VCaP (cell line): ENCODE measurements around the gene THEMIS.

ENCODE experiments used
- H3K27ac ChIP-seq: fragments of 450-650 bp; 2 replicates; pipeline ENCODE4 v1.5.1; 2017
- TF ChIP-seq, protein P1 (sequence below): fragments of 450-650 bp; conservative IDR thresholded peaks from 2 replicates; pipeline ENCODE4 v1.5.1; 2017; ENCODE audit warnings: mild to moderate bottlenecking, moderate library complexity

The THEMIS gene

DNA sequence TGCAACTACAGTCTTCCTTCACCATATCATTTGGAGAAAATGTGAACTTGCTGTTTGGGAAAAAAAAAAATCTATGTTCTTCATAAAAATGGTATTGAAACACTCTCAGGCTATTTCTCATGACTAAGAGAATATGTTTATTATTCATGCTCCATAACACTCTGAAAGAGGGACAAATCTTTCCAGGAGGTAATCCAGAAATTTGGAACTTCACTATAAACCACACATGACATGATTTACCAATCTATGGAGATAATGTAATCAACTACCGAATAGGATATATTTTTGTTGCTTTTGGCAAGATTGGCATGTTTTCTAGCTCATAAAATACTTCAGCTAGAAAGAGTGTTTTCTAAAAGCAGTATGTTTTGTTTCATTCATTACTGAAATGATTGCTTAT lies 56.3 kb downstream of the THEMIS start:
- H3K27ac ChIP-seq: no peak overlapping the region
- TF ChIP-seq, protein P1, sequence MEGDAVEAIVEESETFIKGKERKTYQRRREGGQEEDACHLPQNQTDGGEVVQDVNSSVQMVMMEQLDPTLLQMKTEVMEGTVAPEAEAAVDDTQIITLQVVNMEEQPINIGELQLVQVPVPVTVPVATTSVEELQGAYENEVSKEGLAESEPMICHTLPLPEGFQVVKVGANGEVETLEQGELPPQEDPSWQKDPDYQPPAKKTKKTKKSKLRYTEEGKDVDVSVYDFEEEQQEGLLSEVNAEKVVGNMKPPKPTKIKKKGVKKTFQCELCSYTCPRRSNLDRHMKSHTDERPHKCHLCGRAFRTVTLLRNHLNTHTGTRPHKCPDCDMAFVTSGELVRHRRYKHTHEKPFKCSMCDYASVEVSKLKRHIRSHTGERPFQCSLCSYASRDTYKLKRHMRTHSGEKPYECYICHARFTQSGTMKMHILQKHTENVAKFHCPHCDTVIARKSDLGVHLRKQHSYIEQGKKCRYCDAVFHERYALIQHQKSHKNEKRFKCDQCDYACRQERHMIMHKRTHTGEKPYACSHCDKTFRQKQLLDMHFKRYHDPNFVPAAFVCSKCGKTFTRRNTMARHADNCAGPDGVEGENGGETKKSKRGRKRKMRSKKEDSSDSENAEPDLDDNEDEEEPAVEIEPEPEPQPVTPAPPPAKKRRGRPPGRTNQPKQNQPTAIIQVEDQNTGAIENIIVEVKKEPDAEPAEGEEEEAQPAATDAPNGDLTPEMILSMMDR: no peak

DNA sequence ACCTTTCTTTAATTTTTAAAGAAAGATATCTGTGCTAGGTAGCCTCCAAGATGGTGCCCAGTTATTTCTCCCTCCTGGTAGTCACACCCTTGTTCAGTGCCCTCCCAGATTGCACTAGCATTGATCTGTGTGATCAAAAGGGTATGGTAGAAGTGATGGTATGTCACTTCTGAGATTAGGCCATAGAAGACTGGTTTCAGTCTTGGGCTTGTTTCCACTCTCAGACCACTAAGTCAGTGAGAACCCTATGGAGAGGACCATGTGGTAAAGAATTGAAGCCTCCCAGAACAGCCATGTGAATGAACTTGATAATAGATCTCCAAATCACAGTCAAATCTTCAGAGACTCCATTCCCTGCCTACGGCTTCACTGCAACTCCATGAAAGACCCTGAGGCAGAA lies 57.3 kb downstream of the THEMIS start:
- no peak overlapping the region for H3K27ac ChIP-seq
- TF ChIP-seq, protein P1: no peak

DNA sequence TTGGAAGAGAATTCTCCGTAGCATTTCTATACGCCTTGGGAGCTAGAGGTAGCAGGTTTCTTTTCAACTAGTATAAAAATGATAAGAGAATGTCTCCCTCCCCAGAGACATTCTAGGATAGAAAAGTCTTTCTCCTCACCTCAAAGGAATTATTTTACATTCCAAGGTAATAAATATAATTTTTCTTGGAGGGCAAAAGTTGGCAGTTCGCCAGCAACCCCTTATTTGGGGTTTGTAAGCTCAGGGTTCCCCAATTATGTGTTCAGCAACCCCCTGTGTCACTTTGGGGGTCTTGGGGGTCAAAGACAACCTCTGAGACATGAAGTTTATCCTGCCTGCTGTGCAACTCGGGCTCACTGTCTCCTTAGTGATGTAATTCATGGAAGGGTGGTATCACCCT lies 58.3 kb downstream of the THEMIS start:
- TF ChIP-seq, protein P1: no peak
- H3K27ac ChIP-seq: no peak overlapping the region

DNA sequence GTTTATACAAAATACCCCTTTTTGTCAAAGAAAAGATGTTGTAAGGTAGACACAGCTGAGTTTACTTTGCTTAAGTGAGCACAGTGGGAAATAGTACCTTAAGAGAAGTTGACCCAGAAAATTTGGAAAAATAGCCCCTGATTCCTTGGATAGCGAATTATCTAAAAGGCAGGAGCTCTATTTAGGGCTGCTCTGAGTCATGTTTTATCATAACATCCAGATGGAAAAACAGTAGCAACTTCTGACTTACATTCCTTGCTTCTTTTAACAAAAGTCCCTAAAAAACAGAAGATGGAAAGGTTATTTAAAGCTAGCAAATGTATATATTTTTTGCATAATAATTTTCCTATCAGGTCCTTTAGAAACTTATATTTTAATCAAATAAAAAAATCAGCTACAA lies 59.0 kb downstream of the THEMIS start:
- TF ChIP-seq, protein P1: no peak
- no peak overlapping the region for H3K27ac ChIP-seq

DNA sequence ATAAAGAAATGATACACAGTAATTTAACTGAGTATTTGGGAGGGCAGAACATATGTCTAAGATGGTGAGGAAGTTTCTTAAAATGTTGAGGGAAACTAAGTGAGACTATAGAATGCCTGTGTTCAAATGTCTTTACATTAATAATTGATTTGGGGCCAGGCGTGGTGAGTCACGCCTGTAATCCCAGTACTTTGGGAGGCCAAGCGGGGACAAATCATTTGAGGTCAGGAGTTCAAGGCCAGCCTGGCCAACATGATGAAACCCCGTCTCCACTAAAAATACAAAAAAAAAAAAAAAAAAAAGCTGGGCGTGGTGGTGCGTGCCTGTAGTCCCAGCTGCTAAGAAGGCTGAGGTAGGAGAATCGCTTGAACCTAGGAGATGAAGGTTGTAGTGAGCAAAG lies 66.7 kb downstream of the THEMIS start:
- TF ChIP-seq, protein P1: no peak
- H3K27ac ChIP-seq: no peak overlapping the region

DNA sequence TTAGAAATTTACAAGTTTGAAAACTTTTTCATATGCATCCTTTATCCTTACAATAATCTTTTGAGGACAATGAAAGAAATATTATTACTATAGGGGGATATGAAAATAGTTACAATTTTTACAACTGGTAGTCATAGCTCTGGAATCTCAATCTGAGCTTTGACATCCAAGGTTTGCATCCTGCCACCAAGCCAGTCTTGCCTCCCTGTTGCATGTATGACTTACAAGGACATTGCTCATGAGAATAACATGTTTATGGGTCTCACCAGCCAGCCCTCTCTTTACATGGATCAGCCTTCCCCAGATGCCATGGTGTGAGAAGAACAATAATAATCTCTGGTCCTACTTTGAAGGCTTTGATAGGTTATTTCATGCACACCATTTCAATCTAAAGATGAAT lies 67.5 kb downstream of the THEMIS start:
- H3K27ac ChIP-seq: no peak overlapping the region
- TF ChIP-seq, protein P1: no peak

DNA sequence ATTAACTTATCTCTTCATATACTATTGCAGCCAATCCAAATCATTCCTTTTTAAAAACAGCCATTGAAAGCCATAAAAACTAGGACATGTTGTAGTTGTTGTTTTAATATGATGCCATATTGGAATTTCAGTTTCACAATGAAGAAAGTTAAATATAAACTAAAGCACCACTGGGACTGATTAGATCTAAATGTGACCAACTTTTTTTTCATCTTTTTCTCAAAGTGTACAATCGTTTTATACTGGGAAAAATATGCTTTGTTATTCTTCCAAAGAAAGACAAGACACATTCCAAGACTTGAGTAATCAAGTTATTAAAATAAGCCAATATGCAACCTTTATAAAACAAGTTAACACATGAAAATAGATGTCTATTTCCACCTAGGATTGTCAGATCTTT lies 68.5 kb downstream of the THEMIS start:
- no peak overlapping the region for H3K27ac ChIP-seq
- TF ChIP-seq, protein P1: no peak

DNA sequence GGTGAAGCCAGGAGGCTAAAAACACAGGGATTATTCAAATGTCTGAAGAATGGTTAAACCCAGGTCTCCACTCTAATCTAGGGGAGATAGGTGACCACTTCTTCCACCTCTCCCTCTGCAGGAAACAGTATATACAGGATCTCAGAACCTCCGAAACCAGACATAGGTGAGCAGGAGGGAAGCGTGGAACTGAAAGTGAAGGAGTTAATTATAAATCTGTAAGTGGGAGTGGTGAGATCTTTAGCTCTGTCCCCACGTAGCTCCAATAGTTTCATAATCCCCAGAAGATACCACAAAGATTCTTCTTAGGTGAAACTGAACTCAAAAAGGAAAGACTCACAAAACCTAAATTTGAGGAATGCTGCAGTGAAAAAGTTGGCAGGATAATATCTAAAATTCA lies 76.8 kb downstream of the THEMIS start:
- no peak overlapping the region for H3K27ac ChIP-seq
- TF ChIP-seq, protein P1: no peak
